Smooth muscle cell (in vitro differentiated cells): ENCODE data around the gene SAMD5. TPM values are rescaled to one million over a fixed set of nuclear protein-coding genes. Genes with fewer than 3 reads are reported as not detected.

Source experiments
- DNase-seq: peaks from one replicate; lab custom pipeline; 2025; ENCODE audit not compliant: unreplicated experiment; lab: John Stamatoyannopoulos, UW
- H2AFZ ChIP-seq: fragments of 200-600 bp; sonication (generic); 2 replicates; pipeline ENCODE4 v1.6.0; 2016; ENCODE audit warnings: antibody characterized with exemption, low read depth, mild to moderate bottlenecking
- H3F3A ChIP-seq: fragments of 200-600 bp; sonication (generic); 2 replicates; pipeline ENCODE4 v1.6.0; 2017; ENCODE audit warnings: antibody characterized with exemption, low read depth
- H3K27ac ChIP-seq: fragments of 200-600 bp; sonication (generic); 2 replicates; pipeline ENCODE4 v1.5.1; 2016; ENCODE audit warnings: low read depth, mild to moderate bottlenecking
- H3K27me3 ChIP-seq: fragments of 200-600 bp; sonication (generic); 2 replicates; pipeline ENCODE4 v1.6.1; 2016; ENCODE audit warnings: low read depth, mild to moderate bottlenecking
- H3K36me3 ChIP-seq: fragments of 200-600 bp; sonication (generic); 2 replicates; pipeline ENCODE4 v1.5.1; 2016; ENCODE audit warnings: low read depth
- H3K4me1 ChIP-seq: fragments of 200-600 bp; sonication (generic); 2 replicates; pipeline ENCODE4 v1.5.1; 2016; ENCODE audit warnings: low read depth
- H3K4me2 ChIP-seq: fragments of 200-600 bp; sonication (generic); 2 replicates; pipeline ENCODE4 v1.6.0; 2016; ENCODE audit warnings: mild to moderate bottlenecking
- H3K4me3 ChIP-seq: fragments of 200-600 bp; sonication (generic); 2 replicates; pipeline ENCODE4 v1.5.1; 2016; ENCODE audit warnings: mild to moderate bottlenecking
- H3K79me2 ChIP-seq: fragments of 200-600 bp; sonication (generic); 2 replicates; pipeline ENCODE4 v1.6.0; 2016; ENCODE audit warnings: low read depth, mild to moderate bottlenecking
- H3K9ac ChIP-seq: fragments of 200-600 bp; sonication (generic); 2 replicates; pipeline ENCODE4 v1.6.0; 2016; ENCODE audit warnings: low read depth
- H3K9me3 ChIP-seq: fragments of 200-600 bp; sonication (generic); replicated peaks from 2 replicates; pipeline ENCODE4 v1.5.1; 2016; ENCODE audit warnings: low read depth
- H4K20me1 ChIP-seq: fragments of 200-600 bp; sonication (generic); 2 replicates; pipeline ENCODE4 v1.6.0; 2016; ENCODE audit warnings: low read depth
- WGBS: methylation state at CpG from one replicate; pipeline ENCODE4 v1.1.7; 2016; ENCODE audit warnings: low lambda C conversion rate; 5-methylcytosine and 5-hydroxymethylcytosine counted together
- polyA plus RNA-seq: library from polyadenylated mRNA; unstranded; fragments of >200 nt; fragmentation: Nextera tagmentation; extraction: Ambion mirVana; gene quantifications from 2 replicates; pipeline ENCODE4 v1.2.1, GENCODE V29; 2016
- total RNA-seq: library from RNA; depleted of rRNA; stranded (reverse); fragments of >200 nt; gene quantifications from 2 replicates; pipeline ENCODE4 v1.2.3, GENCODE V29; 2014
- TF ChIP-seq, protein P1 (sequence below): fragments of 200-600 bp; sonication (generic); IDR thresholded peaks from 2 replicates; pipeline ENCODE4 v1.5.1; 2017; ENCODE audit warnings: borderline replicate concordance, mild to moderate bottlenecking, antibody characterized with exemption; ENCODE audit not compliant: insufficient read depth, poor library complexity, severe bottlenecking

The SAMD5 gene
- total and polyA plus RNA-seq, 2 experiments from 2014 or later: 2.9 to 10.3 TPM

DNA sequence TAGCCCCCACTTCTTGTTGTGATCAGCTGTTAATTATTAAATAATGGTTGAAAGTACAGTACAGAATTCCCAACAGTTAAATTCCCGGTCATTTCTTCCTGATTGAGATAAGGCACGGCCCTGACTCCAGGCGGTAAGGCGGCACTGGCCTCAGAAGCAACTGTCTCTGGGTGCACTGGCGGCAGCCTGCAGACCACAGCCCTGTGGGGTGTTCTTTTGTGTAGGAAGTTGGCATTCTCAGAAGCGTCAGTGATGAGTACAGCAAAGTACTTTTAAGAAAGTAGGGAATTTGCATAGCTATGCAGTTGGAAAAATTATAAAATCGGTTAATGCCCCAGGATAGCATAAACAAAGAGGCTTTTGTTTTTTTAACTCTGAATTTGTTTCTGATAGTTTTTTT, 50.5 kb downstream of the SAMD5 start:
- Histone ChIP-seq H3K36me3 (no peaks in the 10 kb centered on the region), H4K20me1 (no peaks in the 10 kb centered on the region), H3K27ac (peak overlapping the region; percentile 33), H3K4me3 (no peak overlapping the region), H3F3A (no peaks in the 10 kb centered on the region), H3K79me2 (peaks cover 17% of the 10 kb centered on the region), H2AFZ (peak overlapping the region; percentile 58), H3K9ac (no peak overlapping the region), H3K4me1 (no peaks in the 10 kb centered on the region), H3K4me2 (peak overlapping the region; percentile 69), H3K9me3 (no peaks in the 10 kb centered on the region), H3K27me3 (no peaks in the 10 kb centered on the region)
- WGBS: 21% methylated on average over 7 of the region's 7 CpGs
- DNase-seq: no peak
- TF ChIP-seq, protein P1, sequence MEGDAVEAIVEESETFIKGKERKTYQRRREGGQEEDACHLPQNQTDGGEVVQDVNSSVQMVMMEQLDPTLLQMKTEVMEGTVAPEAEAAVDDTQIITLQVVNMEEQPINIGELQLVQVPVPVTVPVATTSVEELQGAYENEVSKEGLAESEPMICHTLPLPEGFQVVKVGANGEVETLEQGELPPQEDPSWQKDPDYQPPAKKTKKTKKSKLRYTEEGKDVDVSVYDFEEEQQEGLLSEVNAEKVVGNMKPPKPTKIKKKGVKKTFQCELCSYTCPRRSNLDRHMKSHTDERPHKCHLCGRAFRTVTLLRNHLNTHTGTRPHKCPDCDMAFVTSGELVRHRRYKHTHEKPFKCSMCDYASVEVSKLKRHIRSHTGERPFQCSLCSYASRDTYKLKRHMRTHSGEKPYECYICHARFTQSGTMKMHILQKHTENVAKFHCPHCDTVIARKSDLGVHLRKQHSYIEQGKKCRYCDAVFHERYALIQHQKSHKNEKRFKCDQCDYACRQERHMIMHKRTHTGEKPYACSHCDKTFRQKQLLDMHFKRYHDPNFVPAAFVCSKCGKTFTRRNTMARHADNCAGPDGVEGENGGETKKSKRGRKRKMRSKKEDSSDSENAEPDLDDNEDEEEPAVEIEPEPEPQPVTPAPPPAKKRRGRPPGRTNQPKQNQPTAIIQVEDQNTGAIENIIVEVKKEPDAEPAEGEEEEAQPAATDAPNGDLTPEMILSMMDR: no peak

DNA sequence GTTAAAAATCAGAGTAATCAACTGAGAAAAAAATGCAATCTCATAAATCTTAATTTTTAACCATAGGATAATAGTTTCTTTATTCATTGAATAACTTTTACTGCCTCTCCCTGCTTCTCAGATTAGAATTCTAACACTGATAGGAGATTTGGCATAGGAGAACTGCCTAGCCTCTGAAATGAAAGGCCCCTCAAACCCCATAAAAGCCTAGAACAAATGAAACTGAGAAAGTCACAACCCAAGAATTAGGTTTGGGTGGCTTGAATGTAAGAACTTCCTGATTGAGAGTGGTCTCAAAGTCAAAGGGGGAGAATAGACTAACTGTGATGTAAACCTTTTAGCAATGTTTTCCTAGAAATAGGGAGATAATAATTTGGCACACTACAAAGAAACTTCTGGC, 52.2 kb downstream of the SAMD5 start:
- H3K79me2 ChIP-seq: peaks cover 17% of the 10 kb centered on the region

DNA sequence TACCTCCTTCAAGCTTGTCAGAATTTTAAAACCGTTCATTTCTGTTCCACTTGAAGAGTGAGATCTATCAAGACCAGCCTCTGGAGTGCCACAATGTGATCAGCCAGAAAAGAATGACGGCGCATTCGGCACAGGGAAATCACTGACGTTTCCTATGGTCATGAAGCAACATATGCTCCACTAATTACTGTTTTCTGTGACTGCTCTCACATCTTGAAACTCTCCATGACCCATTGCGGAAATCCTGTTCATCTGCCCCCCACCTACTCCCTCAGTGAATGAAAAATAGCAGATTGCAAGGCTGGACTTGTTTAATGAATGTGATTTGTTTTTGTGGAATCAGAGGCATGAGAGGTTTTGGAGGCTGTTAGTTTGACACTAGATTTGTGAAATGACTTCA, 53.2 kb downstream of the SAMD5 start:
- H3K4me3 ChIP-seq: no peak overlapping the region
- no peaks in the 10 kb centered on the region for H3K9me3 ChIP-seq
- no peaks in the 10 kb centered on the region for H3K4me1 ChIP-seq
- no peak for DNase-seq
- H3K27me3 ChIP-seq: no peaks in the 10 kb centered on the region
- peak overlapping the region; percentile 50 for H2AFZ ChIP-seq
- H3F3A ChIP-seq: no peaks in the 10 kb centered on the region
- no peaks in the 10 kb centered on the region for H4K20me1 ChIP-seq
- no peak overlapping the region for H3K4me2 ChIP-seq
- H3K9ac ChIP-seq: no peak overlapping the region
- no peaks in the 10 kb centered on the region for H3K36me3 ChIP-seq
- H3K79me2 ChIP-seq: peaks cover 10% of the 10 kb centered on the region
- TF ChIP-seq, protein P1: no peak
- H3K27ac ChIP-seq: no peak overlapping the region
- 63% methylated on average over 6 of the region's 6 CpGs for WGBS

More for the DNA sequence above, 52.2 kb downstream of the SAMD5 start:
- Histone ChIP-seq H3K4me1 (no peaks in the 10 kb centered on the region), H2AFZ (no peak overlapping the region), H3K4me2 (no peak overlapping the region), H3K27me3 (no peaks in the 10 kb centered on the region), H3K36me3 (no peaks in the 10 kb centered on the region), H3K9ac (no peak overlapping the region), H3K27ac (peak overlapping the region; percentile 2), H3K9me3 (no peaks in the 10 kb centered on the region), H3F3A (no peaks in the 10 kb centered on the region), H3K4me3 (no peak overlapping the region), H4K20me1 (no peaks in the 10 kb centered on the region)
- no peak for DNase-seq
- TF ChIP-seq, protein P1: no peak

DNA sequence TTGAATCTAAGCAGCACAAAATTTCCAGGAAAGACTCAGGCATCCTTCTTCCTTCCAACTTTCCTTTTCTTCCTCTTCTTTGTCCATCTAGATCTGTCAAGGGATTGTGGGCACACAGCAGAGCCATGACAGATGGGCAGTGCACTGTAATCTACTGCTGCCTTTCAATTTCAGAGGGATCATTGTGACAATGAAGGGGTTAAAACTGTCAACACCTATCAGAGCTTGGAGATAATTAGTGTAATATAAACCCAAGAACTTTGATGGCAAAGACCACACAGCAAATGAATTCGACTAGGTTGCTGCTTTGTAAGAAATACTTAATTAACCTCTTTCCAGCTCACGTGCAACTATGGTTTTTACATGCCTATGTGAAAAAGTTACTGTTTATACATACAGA, 55.0 kb downstream of the SAMD5 start:
- Histone ChIP-seq H3F3A (no peaks in the 10 kb centered on the region), H3K9me3 (no peaks in the 10 kb centered on the region), H3K79me2 (peaks cover 5% of the 10 kb centered on the region), H3K4me3 (no peak overlapping the region), H3K36me3 (no peaks in the 10 kb centered on the region), H4K20me1 (no peaks in the 10 kb centered on the region), H3K9ac (no peak overlapping the region), H3K4me1 (no peaks in the 10 kb centered on the region), H3K4me2 (no peak overlapping the region), H2AFZ (no peak overlapping the region), H3K27me3 (no peaks in the 10 kb centered on the region), H3K27ac (no peak overlapping the region)
- DNase-seq: no peak
- TF ChIP-seq, protein P1: no peak
- 90% methylated on average over 2 of the region's 2 CpGs for WGBS
